Tibial nerve (tissue), 4 donors: Measurements from ENCODE around the gene DDAH1.

Source experiments
- EP300 ChIP-seq, 2 donors: sonication (generic); formaldehyde crosslinking; IDR thresholded peaks; one replicate each; pipeline ENCODE4 v1.6.1; 2017; ENCODE audit warnings: antibody characterized with exemption in 2 of 2, mild to moderate bottlenecking in 1 of 2
- TF ChIP-seq, protein P1 (sequence below), 5 experiments: fragments of 200-600 bp in 3 of 5; fragments of 450-650 bp in 2 of 5; sonication (generic) in 3 of 5; IDR thresholded peaks; one replicate each; pipeline ENCODE4 v1.5.1; 2016 to 2019; ENCODE audit warnings: antibody characterized with exemption in 5 of 5, mild to moderate bottlenecking in 3 of 5, moderate library complexity in 2 of 5

DNA sequence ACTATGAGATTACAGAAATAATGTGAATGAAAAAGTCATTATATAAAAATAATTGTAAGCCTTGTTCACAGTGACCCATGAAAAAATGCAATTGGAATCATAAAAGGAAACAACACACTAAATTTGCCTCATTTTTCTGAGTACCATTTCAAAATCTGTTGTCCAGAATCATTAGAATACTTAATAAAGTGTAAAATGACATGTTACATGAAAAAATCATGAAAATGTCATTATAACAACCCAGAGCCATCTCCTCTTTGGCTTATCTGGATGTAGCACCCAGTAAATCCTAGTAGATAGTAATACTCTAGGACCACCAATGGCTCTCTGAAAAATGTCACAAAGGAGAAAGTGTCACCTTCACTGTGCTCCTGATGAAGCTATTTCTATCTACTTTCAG is 76.5 kb downstream of the DDAH1 start:
- TF ChIP-seq, protein P1, sequence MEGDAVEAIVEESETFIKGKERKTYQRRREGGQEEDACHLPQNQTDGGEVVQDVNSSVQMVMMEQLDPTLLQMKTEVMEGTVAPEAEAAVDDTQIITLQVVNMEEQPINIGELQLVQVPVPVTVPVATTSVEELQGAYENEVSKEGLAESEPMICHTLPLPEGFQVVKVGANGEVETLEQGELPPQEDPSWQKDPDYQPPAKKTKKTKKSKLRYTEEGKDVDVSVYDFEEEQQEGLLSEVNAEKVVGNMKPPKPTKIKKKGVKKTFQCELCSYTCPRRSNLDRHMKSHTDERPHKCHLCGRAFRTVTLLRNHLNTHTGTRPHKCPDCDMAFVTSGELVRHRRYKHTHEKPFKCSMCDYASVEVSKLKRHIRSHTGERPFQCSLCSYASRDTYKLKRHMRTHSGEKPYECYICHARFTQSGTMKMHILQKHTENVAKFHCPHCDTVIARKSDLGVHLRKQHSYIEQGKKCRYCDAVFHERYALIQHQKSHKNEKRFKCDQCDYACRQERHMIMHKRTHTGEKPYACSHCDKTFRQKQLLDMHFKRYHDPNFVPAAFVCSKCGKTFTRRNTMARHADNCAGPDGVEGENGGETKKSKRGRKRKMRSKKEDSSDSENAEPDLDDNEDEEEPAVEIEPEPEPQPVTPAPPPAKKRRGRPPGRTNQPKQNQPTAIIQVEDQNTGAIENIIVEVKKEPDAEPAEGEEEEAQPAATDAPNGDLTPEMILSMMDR (IDR thresholded peaks at IDR 0.05): no peak
- TF ChIP-seq EP300 (IDR thresholded peaks at IDR 0.05): no peak
